ENCODE results near the gene PNLIPRP1. TPM values are rescaled to one million over a fixed set of nuclear protein-coding genes. Genes with fewer than 3 reads are reported as not detected.

The PNLIPRP1 gene
- total RNA-seq: not detected

- TF ChIP-seq, protein P1, sequence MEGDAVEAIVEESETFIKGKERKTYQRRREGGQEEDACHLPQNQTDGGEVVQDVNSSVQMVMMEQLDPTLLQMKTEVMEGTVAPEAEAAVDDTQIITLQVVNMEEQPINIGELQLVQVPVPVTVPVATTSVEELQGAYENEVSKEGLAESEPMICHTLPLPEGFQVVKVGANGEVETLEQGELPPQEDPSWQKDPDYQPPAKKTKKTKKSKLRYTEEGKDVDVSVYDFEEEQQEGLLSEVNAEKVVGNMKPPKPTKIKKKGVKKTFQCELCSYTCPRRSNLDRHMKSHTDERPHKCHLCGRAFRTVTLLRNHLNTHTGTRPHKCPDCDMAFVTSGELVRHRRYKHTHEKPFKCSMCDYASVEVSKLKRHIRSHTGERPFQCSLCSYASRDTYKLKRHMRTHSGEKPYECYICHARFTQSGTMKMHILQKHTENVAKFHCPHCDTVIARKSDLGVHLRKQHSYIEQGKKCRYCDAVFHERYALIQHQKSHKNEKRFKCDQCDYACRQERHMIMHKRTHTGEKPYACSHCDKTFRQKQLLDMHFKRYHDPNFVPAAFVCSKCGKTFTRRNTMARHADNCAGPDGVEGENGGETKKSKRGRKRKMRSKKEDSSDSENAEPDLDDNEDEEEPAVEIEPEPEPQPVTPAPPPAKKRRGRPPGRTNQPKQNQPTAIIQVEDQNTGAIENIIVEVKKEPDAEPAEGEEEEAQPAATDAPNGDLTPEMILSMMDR (IDR thresholded peaks at IDR 0.05): no peak
- Histone ChIP-seq H3K4me3 (no peak within 1 kb of the TSS), H3K36me3 (no peaks in the 10 kb centered on the region), H3K27ac (no peak within 1 kb of the TSS), H3K27me3 (no peaks in the 10 kb centered on the region), H3K9me3 (no peaks in the 10 kb centered on the region), H3K4me1 (no peaks in the 10 kb centered on the region)
- DNase-seq (ENCODE audit: low spot score in 2 of 2): no peak
- intact Hi-C loops (cut with DNase I): no loop called here
Observed at GRCh38 chr10:116590590-116591444, at the start of gene PNLIPRP1. Gene PNLIPRP1, plus strand, starts transcription at chr10:116590959. Its CDS starts 171 bp downstream, at chr10:116591130.

DNA sequence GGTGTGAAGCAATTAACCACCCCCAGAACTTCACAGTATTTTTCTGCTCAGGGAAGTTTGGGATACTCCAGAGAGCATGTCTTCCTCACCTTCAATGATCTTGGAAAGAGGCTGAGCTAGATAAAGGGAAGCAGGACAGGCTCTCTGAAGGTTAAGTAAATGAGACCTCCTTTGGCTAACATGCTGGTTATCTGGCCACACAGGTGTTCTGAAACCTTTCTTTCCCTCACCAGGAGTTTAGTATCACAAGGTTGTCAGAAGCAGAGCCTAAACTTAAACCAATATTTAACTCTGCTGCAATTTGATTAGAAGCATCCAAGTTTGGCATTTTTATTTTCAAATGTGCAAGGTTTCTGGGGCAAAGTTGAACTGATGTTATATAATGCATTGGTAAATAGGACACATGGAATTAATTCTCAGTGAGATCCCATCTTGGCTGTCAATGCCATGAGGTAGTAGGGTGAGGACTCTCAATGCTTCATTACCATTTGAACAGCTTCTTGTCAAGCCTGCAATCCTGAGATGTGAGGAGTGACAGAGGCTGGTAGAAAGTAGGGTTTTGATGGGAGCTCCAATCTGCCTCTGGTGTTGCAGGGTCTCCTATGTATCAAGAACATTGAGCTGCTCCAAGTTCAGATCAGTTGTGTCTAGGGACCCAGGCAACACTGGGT, 48.6 kb upstream of the PNLIPRP1 start:
- Histone ChIP-seq H3K4me3 (no peak overlapping the region), H3K27ac (no peak overlapping the region), H3K4me1 (no peaks in the 10 kb centered on the region), H3K27me3 (no peaks in the 10 kb centered on the region), H3K36me3 (no peaks in the 10 kb centered on the region), H3K9me3 (no peaks in the 10 kb centered on the region)
- DNase-seq (ENCODE audit: low spot score in 2 of 2): no peak
- intact Hi-C loops (cut with DNase I): no loop called here
- TF ChIP-seq, protein P1 (IDR thresholded peaks at IDR 0.05): no peak

- H3K4me1 ChIP-seq: no peaks in the 10 kb centered on the region
- DNase-seq (ENCODE audit: low spot score in 2 of 2): no peak
- intact Hi-C loops (cut with DNase I): no loop called here
- no peaks in the 10 kb centered on the region for H3K36me3 ChIP-seq
- TF ChIP-seq, protein P1 (IDR thresholded peaks at IDR 0.05): no peak
- no peaks in the 10 kb centered on the region for H3K9me3 ChIP-seq
- no peaks in the 10 kb centered on the region for H3K27me3 ChIP-seq
- no peak overlapping the region for H3K4me3 ChIP-seq
- no peak overlapping the region for H3K27ac ChIP-seq
Observed at GRCh38 chr10:116545122-116545521, 45.6 kb upstream of the PNLIPRP1 start.

DNA sequence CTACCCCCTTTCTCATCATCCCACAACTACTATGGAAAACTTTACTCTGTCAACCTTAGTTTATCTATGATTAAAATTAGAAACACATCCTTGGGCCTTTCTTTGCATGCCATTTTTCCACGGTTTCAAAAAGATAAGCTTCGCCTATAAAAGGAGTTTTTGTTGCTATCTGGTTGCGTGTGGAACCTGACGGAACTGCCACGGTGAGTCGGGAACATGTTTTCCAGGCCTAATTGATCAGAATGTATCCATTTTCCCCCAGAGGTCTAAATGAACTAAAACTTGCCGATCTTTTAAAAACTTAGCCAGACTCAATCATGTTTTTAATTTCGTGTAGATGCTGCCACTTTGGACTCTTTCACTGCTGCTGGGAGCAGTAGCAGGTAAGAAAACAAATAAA, 45.0 kb upstream of the PNLIPRP1 start, which contains the start of gene PNLIP:
Gene PNLIP, plus strand, starts transcription at position 176 of the 400 bp plus-strand sequence. Its CDS starts 162 bp downstream, at position 338.
- TF ChIP-seq, protein P1 (IDR thresholded peaks at IDR 0.05): no peak
- no peak for DNase-seq (ENCODE audit: low spot score in 2 of 2)
- Histone ChIP-seq H3K4me1 (no peaks in the 10 kb centered on the region), H3K36me3 (no peaks in the 10 kb centered on the region), H3K27me3 (no peaks in the 10 kb centered on the region), H3K9me3 (no peaks in the 10 kb centered on the region), H3K4me3 (no peak within 1 kb of the TSS), H3K27ac (no peak within 1 kb of the TSS)
- intact Hi-C loops (cut with DNase I): no loop called here

GRCh38 chr10:116548301-116548700, 42.5 kb upstream of the PNLIPRP1 start:
- intact Hi-C loops (cut with DNase I): no loop called here
- TF ChIP-seq, protein P1 (IDR thresholded peaks at IDR 0.05): no peak
- no peak overlapping the region for H3K27ac ChIP-seq
- no peaks in the 10 kb centered on the region for H3K36me3 ChIP-seq
- DNase-seq (ENCODE audit: low spot score in 2 of 2): no peak
- H3K9me3 ChIP-seq: no peaks in the 10 kb centered on the region
- no peaks in the 10 kb centered on the region for H3K4me1 ChIP-seq
- H3K27me3 ChIP-seq: no peaks in the 10 kb centered on the region
- H3K4me3 ChIP-seq: no peak overlapping the region

Measured in ascending aorta (tissue), 2 donors.